ENCODE results near the gene SCG2. TPM values are rescaled to one million over a fixed set of nuclear protein-coding genes. Genes with fewer than 3 reads are reported as not detected.

SCG2 gene
- total and polyA plus RNA-seq, 2 of the 4 experiments (the other 2 are of a cell fraction), result 0.36 to 0.46 TPM

- H3K79me1 ChIP-seq (ENCODE audit: low read depth in 1 of 2, low read length in 2 of 2), result no peaks in the 10 kb centered on the region
- ChIA-PET POLR2A (ENCODE audit: unreplicated experiment) (no interaction called here), CTCF (interaction anchor here (1.1 kb wide), 1 partner anchor 633 kb away, joined by 3 read pairs; no protein-coding TSS in a partner anchor)
- no peak overlapping the region for H3K4me2 ChIP-seq (ENCODE audit: low read depth, low read length)
- no peak overlapping the region for H4K91ac ChIP-seq (ENCODE audit: insufficient read depth, low read depth, low read length)
- no peaks in the 10 kb centered on the region for H3K36me3 ChIP-seq (ENCODE audit: control insufficient read depth, insufficient read depth, low read length)
- H3K27me3 ChIP-seq (ENCODE audit: control insufficient read depth, insufficient read depth, low read length), result no peaks in the 10 kb centered on the region
- H3K4ac ChIP-seq (ENCODE audit: low read depth, low read length), result no peak overlapping the region; the same call in 1 of the 2 replicates
- no peak overlapping the region for H3K56ac ChIP-seq (ENCODE audit: extremely low read depth, insufficient read depth, low read length)
- no peak overlapping the region for H4K8ac ChIP-seq (ENCODE audit: low read depth in 2 of 2, low read length in 2 of 2)
- dilution Hi-C loops (cut with HindIII; ENCODE audit: low sequenced_read_pairs, unreplicated experiment) (no loop called here), intact Hi-C loops (cut with micrococcal nuclease) (loop anchor here (5.0 to 10.0 kb wide), 3 partner anchors 297 to 622 kb away; no protein-coding TSS in a partner anchor), in situ Hi-C loops (cut with MboI; ENCODE audit: low sequenced_read_pairs) (loop anchor here (10.0 kb wide), 2 partner anchors 129 to 629 kb away; no protein-coding TSS in a partner anchor)
- H3K9ac ChIP-seq (ENCODE audit: low read depth, low read length), result no peak overlapping the region
- H3K27ac ChIP-seq (ENCODE audit: insufficient read depth, low read length), result no peak overlapping the region
- H3K9me3 ChIP-seq (ENCODE audit: control insufficient read depth, insufficient read depth, low read length), result no peaks in the 10 kb centered on the region
- H3K4me3 ChIP-seq (ENCODE audit: insufficient read depth, low read depth, low read length), result no peak overlapping the region
- no TSS peak for BruUV-seq (replicated peaks)
- ATAC-seq (ENCODE audit: low read depth) (no peak), DNase-seq (no peak)
- H3K23ac ChIP-seq (ENCODE audit: low read depth, low read length), result no peak overlapping the region
- H4K20me1 ChIP-seq (ENCODE audit: insufficient read depth, low read length), result no peaks in the 10 kb centered on the region
- H2BK20ac ChIP-seq (ENCODE audit: low read depth, low read length), result 0 out of 2 replicates have a peak overlapping the region, but pooled peaks have one; percentile 47
- peak overlapping the region; percentile 11; the same call in 1 of the 2 replicates for H2AK5ac ChIP-seq (ENCODE audit: low read depth, low read length)
- no peak overlapping the region for H4K5ac ChIP-seq (ENCODE audit: low read depth, low read length)
- no peaks in the 10 kb centered on the region; the same call in 1 of the 2 replicates for H3K4me1 ChIP-seq (ENCODE audit: control insufficient read depth, insufficient read depth, low read length)
- H3K14ac ChIP-seq (replicated peaks; ENCODE audit: low read depth, low read length), result no peak overlapping the region; the same call in 1 of the 2 replicates
- H3K18ac ChIP-seq (ENCODE audit: low read depth, low read length), result no peak overlapping the region; the same call in 1 of the 2 replicates
- H2BK120ac ChIP-seq (ENCODE audit: low read depth, low read length), result no peak overlapping the region; the same call in 1 of the 2 replicates
- H2BK5ac ChIP-seq (ENCODE audit: low read depth, low read length, poor library complexity, severe bottlenecking), result no peak overlapping the region
- peak overlapping the region; percentile 35; the same call in 1 of the 3 replicates for H2BK15ac ChIP-seq (ENCODE audit: low read depth, low read length)
- no peak overlapping the region for H2AK9ac ChIP-seq (replicated peaks; ENCODE audit: low read depth, low read length, poor library complexity)
- TF ChIP-seq FOS (IDR thresholded peaks at IDR 0.05; ENCODE audit: low read depth, low read length) (no peak), MAZ (IDR thresholded peaks at IDR 0.05; ENCODE audit: borderline replicate concordance, low read depth, low read length) (no peak), CHD1 (IDR thresholded peaks at IDR 0.05; ENCODE audit: low read depth, low read length) (no peak), NFE2L2 (IDR thresholded peaks at IDR 0.05; ENCODE audit: low read depth, low read length) (no peak)
- WGBS, 2 experiments (ENCODE audit: extremely low coverage in 2 of 2, insufficient read length in 1 of 2), result 100% methylated on average over 1 of the region's 2 CpGs; no CpG with 5 or more reads in 1 of the 2 experiments
- H3K9me1 ChIP-seq (ENCODE audit: insufficient read depth, low read length), result no peaks in the 10 kb centered on the region; the same call in 1 of the 2 replicates
- no peak overlapping the region for H2AFZ ChIP-seq (replicated peaks; ENCODE audit: low read length, poor library complexity)
Measured at GRCh38 chr2:223604231-223604630, 2.1 kb upstream of the SCG2 start.

All from IMR-90 (cell line).